HUES64 (cell line): ENCODE data around the gene EPHB2.

Experiments
- H3K27ac ChIP-seq: 2 replicates; pipeline ENCODE4 v1.7.0; 2013; ENCODE audit warnings: low read depth, low read length, inconsistent platforms
- H3K27me3 ChIP-seq: 2 replicates; pipeline ENCODE4 v1.6.1; 2013; ENCODE audit warnings: mild to moderate bottlenecking, low read length; ENCODE audit not compliant: insufficient read depth
- H3K36me3 ChIP-seq: 2 replicates; pipeline ENCODE4 v1.6.1; 2013; ENCODE audit warnings: mild to moderate bottlenecking, low read length; ENCODE audit not compliant: insufficient read depth
- H3K4me1 ChIP-seq: 2 replicates; pipeline ENCODE4 v1.6.1; 2013; ENCODE audit warnings: mild to moderate bottlenecking, low read length, moderate library complexity; ENCODE audit not compliant: insufficient read depth
- H3K4me3 ChIP-seq: 2 replicates; pipeline ENCODE4 v1.5.1; 2013; ENCODE audit warnings: mild to moderate bottlenecking, low read length, moderate library complexity
- H3K9ac ChIP-seq: 2 replicates; pipeline ENCODE4 v1.6.1; 2013; ENCODE audit warnings: mild to moderate bottlenecking, low read depth, low read length
- H3K9me3 ChIP-seq: 2 replicates; pipeline ENCODE4 v1.6.1; 2013; ENCODE audit warnings: low read depth, low read length; ENCODE audit not compliant: insufficient read depth
- WGBS: fragments of 150-250, 120-280 bp; methylation state at CpG from one replicate; pipeline ENCODE4 v1.1.7; 2013; ENCODE audit warnings: missing lambda C conversion rate; 5-methylcytosine and 5-hydroxymethylcytosine counted together

Gene EPHB2

GRCh38 chr1:22914633-22915217 is 204.1 kb downstream of the EPHB2 start:
- no peak overlapping the region for H3K27ac ChIP-seq
- H3K27me3 ChIP-seq: no peaks in the 10 kb centered on the region
- WGBS: 81% methylated on average over 8 of the region's 8 CpGs
- no peaks in the 10 kb centered on the region for H3K4me1 ChIP-seq
- no peak overlapping the region for H3K4me3 ChIP-seq
- no peaks in the 10 kb centered on the region for H3K9me3 ChIP-seq
- no peaks in the 10 kb centered on the region for H3K36me3 ChIP-seq
- no peak overlapping the region for H3K9ac ChIP-seq

GRCh38 chr1:22915231-22915630 is 204.6 kb downstream of the EPHB2 start:
- Histone ChIP-seq H3K4me3 (no peak overlapping the region), H3K4me1 (no peaks in the 10 kb centered on the region), H3K9me3 (no peaks in the 10 kb centered on the region), H3K9ac (no peak overlapping the region), H3K27ac (no peak overlapping the region), H3K36me3 (no peaks in the 10 kb centered on the region), H3K27me3 (no peaks in the 10 kb centered on the region)
- WGBS: 84% methylated on average over 7 of the region's 7 CpGs

- Histone ChIP-seq H3K27ac (no peak overlapping the region), H3K4me1 (no peaks in the 10 kb centered on the region), H3K9ac (no peak overlapping the region), H3K36me3 (no peaks in the 10 kb centered on the region), H3K9me3 (no peaks in the 10 kb centered on the region), H3K27me3 (no peaks in the 10 kb centered on the region), H3K4me3 (no peak overlapping the region)
- WGBS: 87% methylated on average over 15 of the region's 15 CpGs
Measured at GRCh38 chr1:22915816-22916470, 205.3 kb downstream of the EPHB2 start.

GRCh38 chr1:22916471-22916820 is 205.8 kb downstream of the EPHB2 start:
- Histone ChIP-seq H3K9me3 (no peaks in the 10 kb centered on the region), H3K36me3 (no peaks in the 10 kb centered on the region), H3K4me1 (no peaks in the 10 kb centered on the region), H3K9ac (no peak overlapping the region), H3K27ac (no peak overlapping the region), H3K27me3 (no peaks in the 10 kb centered on the region), H3K4me3 (no peak overlapping the region)
- 90% methylated on average over 12 of the region's 12 CpGs for WGBS

GRCh38 chr1:22917989-22918388 is 207.3 kb downstream of the EPHB2 start:
- Histone ChIP-seq H3K4me1 (no peaks in the 10 kb centered on the region), H3K36me3 (no peaks in the 10 kb centered on the region), H3K27ac (no peak overlapping the region), H3K9me3 (no peaks in the 10 kb centered on the region), H3K27me3 (no peaks in the 10 kb centered on the region), H3K4me3 (no peak overlapping the region), H3K9ac (no peak overlapping the region)
- WGBS: 74% methylated on average over 5 of the region's 5 CpGs

- Histone ChIP-seq H3K9me3 (no peaks in the 10 kb centered on the region), H3K36me3 (no peaks in the 10 kb centered on the region), H3K4me3 (no peak overlapping the region), H3K4me1 (no peaks in the 10 kb centered on the region), H3K27me3 (no peaks in the 10 kb centered on the region), H3K27ac (no peak overlapping the region), H3K9ac (no peak overlapping the region)
- 93% methylated on average over 4 of the region's 4 CpGs for WGBS
Measured at GRCh38 chr1:22918644-22919043, 208.0 kb downstream of the EPHB2 start.

- H3K4me1 ChIP-seq: no peaks in the 10 kb centered on the region
- no peaks in the 10 kb centered on the region for H3K9me3 ChIP-seq
- H3K36me3 ChIP-seq: no peaks in the 10 kb centered on the region
- no peaks in the 10 kb centered on the region for H3K27me3 ChIP-seq
- 75% methylated on average over 7 of the region's 8 CpGs for WGBS
- no peak overlapping the region for H3K27ac ChIP-seq
- no peak overlapping the region for H3K4me3 ChIP-seq
- H3K9ac ChIP-seq: no peak overlapping the region
Measured at GRCh38 chr1:22919341-22920025, 208.8 kb downstream of the EPHB2 start.

- Histone ChIP-seq H3K9ac (no peak overlapping the region), H3K4me3 (no peak overlapping the region), H3K27me3 (no peaks in the 10 kb centered on the region), H3K27ac (no peak overlapping the region), H3K4me1 (no peaks in the 10 kb centered on the region), H3K9me3 (no peaks in the 10 kb centered on the region), H3K36me3 (no peaks in the 10 kb centered on the region)
- WGBS: 80% methylated on average over 6 of the region's 6 CpGs
Measured at GRCh38 chr1:22920026-22920733, 209.5 kb downstream of the EPHB2 start.

GRCh38 chr1:22920734-22921451 is 210.3 kb downstream of the EPHB2 start:
- WGBS: 93% methylated on average over 8 of the region's 8 CpGs

GRCh38 chr1:22921452-22922126 is 210.9 kb downstream of the EPHB2 start:
- no peak overlapping the region for H3K9ac ChIP-seq
- no peaks in the 10 kb centered on the region for H3K36me3 ChIP-seq
- WGBS: 95% methylated on average over 8 of the region's 8 CpGs
- no peaks in the 10 kb centered on the region for H3K4me1 ChIP-seq
- H3K4me3 ChIP-seq: no peak overlapping the region
- no peak overlapping the region for H3K27ac ChIP-seq
- no peaks in the 10 kb centered on the region for H3K27me3 ChIP-seq
- no peaks in the 10 kb centered on the region for H3K9me3 ChIP-seq

More at GRCh38 chr1:22920734-22921451, 210.3 kb downstream of the EPHB2 start:
- Histone ChIP-seq H3K9ac (no peak overlapping the region), H3K4me1 (no peaks in the 10 kb centered on the region), H3K27me3 (no peaks in the 10 kb centered on the region), H3K4me3 (no peak overlapping the region), H3K36me3 (no peaks in the 10 kb centered on the region), H3K27ac (no peak overlapping the region), H3K9me3 (no peaks in the 10 kb centered on the region)
